Muscle of arm (tissue), 12 donors: Measurements from ENCODE around the gene YWHAG. TPM values are rescaled to one million over a fixed set of nuclear protein-coding genes. Genes with fewer than 3 reads are reported as not detected.
A peak's percentile ranks its signal among the peaks of the same experiment; 100 is the strongest.
"Not testable (repeated sequence)": the region's sequence is repeated elsewhere in the genome, so short reads cannot be mapped to it uniquely, and the experiment has no call there.

ENCODE experiments used
- DNase-seq: peaks from one replicate; pipeline ENCODE4 v3.0.0-alpha.2; 2013
- polyA plus RNA-seq, 12 donors: library from polyadenylated mRNA; unstranded; fragments of 120-200 nt; gene quantifications; one replicate each; pipeline ENCODE4 v1.2.1, GENCODE V29; 2013; ENCODE audit not compliant: insufficient read length in 12 of 12

YWHAG gene
- polyA plus RNA-seq, 12 donors, result 102 to 201 (median 181) TPM

- DNase-seq, result no peak
Observed at GRCh38 chr7:76328389-76328788, 30.4 kb downstream of the YWHAG start.

DNA sequence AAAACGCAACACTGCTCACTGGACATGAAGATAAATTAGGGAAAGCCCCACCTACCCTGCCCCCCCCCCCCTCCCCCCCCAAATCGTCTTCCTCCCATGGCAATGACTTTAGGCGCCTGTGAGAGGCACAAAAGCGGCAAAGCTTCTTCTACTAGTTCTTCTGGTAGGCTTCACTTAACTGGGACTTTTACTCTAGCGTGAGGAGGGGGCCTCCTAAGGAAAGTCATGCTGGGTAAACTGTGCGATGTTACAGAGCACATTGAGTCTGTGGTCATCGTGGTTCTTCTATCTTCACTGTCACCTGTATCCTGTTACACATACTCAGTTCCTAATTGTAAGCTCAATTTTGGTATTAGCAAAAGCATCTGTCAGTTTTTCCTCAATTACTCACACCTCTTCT is 31.2 kb downstream of the YWHAG start:
- no peak for DNase-seq

DNA sequence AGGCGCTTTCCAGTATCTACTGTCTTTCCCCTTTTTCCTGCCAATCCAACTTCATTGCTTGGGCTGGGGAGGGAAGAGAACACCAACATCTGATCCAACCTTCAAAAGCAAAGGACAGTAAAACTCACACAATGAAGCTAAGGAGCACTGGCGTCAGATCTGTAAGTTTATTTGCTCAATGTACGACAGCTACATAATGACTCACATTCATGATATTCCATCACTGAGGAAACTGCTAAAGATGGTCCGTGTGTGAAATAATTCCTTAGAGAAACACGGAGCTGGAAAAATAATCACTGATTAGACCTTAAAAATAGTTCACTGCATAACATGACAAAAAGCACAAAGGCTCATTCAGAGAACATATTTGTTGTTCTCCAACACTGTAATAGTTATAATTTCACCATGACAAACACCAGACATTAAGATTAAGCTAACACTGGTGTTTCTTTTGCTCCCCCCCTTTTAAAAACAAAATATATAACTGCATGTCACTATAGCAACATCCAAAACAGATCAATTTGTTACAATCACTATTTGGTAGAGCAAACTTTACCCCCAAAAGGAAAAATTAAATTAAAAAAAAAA is 32.1 kb downstream of the YWHAG start:
- no peak for DNase-seq

DNA sequence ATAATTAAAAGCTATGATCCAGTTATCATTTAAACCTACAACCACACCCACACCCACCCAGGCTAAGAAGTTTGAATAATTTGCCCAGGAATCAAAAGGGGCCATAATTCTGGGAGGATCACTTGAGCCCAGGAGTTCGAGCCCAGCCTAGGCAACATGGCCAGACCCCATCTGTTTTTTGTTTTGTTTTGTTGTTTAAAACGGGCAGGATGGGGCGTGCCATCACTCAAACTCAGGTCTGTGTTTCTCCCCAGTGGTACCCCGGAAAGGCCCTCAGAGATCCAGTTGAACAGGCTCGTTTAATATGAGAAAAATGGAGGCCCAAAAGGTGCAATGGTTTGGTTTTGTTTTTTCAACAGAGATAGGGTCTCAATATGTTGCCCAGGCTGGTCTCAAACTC is 33.0 kb downstream of the YWHAG start:
- DNase-seq, result no peak

DNA sequence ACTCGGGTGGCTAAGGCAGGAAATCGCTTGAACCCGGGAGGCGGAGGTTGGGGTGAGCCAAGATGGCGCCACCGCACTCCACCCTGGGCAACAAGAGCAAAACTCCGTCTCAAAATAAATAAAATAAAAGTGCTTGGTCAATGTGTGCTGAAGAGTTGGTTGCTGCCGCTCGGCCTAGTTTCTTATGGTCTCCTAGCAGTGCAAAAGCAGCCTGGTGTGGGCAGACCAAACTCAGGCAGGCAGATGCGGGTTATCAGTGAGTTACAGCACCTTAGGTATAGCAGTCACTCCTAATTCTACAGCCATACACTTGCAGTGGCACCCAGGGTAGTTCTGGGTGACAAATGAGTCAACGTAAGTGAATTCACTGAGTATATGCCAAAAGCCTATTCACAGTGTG is 33.7 kb downstream of the YWHAG start:
- DNase-seq, result no peak

DNA sequence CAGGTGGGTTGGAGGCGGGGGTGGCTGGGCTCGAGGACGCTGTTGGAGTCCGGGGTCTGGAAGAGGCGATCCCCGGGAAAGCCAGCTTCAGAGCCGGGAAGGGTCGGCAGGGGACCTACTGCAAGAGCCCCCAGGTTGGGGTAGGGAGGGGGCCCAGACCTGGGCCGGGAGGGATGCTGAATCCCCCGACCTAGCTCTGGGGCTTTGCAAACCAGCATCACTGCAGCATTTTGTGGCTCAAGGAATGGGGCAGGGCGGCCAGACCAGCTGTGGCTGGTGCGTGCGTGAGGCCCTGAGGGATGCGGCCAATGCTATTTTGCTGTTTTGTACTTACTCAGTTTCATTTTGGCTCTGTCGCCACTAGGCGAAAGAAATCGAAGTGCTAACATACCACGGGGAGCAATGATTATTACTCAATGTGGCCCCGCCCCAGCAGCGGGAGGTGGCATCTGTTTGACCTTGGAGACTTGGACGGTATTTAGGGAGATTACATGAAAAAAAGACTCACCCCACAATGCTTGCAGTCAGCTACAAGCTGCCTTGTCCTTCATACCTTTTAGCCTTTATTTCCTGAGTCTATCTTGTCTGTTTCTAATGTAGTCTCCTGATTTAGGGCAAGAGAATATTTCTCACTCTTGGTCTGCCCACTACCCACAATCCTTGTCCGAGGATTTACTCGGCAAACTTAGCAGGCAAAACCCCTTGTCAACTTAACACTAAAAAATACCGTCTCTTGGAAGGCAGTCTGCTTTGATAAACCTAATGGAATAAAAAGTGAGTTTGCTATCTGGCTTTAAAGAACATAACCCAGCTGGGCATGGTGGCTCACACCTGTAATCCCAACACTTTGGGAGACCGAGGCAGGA is 40.1 kb downstream of the YWHAG start:
- DNase-seq, result peak; percentile 71

GRCh38 chr7:76317782-76318487 is 40.9 kb downstream of the YWHAG start:
- DNase-seq, result peak; percentile 98

DNA sequence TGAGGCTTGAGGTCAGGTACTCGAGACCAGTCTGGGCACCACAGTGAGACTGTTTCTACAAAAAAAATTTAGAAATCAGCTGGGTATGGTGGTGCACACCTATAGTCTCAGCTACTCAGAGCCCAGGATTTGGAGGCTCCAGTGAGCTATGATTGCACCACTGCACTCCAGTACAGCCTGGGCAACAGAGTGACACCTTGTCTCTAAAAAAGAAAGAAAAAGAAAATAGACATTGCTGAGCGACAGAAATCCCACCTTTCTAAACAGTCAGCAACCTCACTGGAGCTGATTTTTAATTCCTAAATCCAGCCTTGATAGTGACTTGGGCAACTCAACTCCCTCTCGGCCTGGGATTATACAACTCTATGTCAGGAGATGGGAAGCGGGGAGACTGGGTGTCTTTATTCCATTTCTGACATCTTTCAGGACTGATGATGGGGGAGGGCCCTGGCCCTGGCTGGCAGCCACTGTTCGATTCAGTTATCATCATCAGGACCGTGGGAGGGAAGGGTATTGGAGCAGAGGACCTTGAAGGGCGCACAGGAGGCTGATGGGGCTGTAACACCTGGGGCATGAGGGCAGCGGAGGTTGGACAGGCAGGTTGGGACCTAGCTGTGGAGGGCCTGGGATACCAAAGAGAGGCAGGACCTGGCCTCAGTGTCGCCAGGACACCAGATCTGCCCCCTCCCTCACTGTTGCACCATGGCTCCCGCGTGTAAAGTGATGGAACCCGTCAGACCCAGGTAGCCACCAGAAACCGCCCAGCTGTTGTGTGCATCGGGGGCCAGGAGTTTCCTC is 41.6 kb downstream of the YWHAG start:
- DNase-seq, result no peak

DNA sequence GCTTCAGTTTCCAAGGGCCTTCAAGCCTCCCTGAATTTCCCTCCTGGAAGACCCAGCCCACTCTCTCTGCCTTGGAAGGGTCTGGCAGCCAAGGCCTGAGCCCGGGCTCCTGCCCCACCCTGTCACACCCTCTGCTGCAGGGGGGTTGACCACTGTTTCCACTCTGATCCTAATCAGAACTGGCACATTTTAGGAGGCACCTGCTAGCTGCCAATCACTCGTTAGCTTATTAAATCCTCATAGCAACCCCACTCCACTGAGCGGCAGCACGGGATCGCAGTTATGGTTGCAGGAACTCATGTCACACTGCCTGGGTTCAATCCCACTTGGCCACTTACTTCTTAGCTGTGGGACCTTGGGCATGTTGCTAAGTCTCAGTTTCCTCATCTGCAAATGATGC is 43.4 kb downstream of the YWHAG start:
- no peak for DNase-seq

DNA sequence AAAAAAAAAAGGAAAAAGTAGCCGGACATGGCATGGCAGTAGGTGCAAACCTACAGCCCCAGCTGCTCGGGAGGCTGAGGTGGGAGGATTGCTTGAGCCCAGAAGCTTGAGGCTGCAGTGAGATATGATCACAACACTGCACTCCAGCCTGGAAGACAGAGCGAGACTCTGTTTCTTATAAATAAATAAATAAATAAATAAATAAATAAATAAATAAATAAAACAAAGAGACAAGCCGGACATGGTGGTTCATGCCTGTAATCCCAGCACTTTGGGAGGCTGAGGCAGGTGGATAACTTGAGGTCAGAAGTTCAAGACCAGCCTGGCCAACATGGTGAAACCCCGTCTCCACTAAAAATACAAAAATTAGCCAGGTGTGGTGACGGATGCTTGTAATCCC is 44.1 kb downstream of the YWHAG start:
- not testable (repeated sequence) for DNase-seq

GRCh38 chr7:76314042-76314721 is 44.6 kb downstream of the YWHAG start:
- peak; percentile 94 for DNase-seq

DNA sequence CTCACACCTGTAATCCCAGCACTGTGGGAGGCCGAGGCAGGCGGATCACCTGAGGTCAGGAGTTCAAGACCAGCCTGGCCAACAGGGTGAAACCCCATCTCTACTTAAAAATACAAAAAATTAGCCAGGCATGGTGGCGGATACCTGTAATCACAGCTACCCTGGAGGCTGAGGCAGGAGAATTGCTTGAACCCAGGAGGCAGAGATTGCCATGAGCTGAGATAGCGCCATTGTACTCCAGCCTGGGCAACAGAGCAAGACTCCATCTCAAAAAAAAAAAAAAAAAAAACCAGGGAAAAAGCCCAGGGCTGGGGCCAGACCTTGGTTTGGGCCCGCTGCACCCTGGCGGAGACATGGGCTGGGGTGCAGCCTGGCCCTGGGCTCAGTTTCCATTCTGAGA is 47.0 kb downstream of the YWHAG start:
- DNase-seq, result not testable (repeated sequence)

- peak; percentile 54 for DNase-seq
Observed at GRCh38 chr7:76310102-76310957, 48.5 kb downstream of the YWHAG start.

- DNase-seq, result not testable (repeated sequence)
Observed at GRCh38 chr7:76309341-76310101, 49.3 kb downstream of the YWHAG start.

DNA sequence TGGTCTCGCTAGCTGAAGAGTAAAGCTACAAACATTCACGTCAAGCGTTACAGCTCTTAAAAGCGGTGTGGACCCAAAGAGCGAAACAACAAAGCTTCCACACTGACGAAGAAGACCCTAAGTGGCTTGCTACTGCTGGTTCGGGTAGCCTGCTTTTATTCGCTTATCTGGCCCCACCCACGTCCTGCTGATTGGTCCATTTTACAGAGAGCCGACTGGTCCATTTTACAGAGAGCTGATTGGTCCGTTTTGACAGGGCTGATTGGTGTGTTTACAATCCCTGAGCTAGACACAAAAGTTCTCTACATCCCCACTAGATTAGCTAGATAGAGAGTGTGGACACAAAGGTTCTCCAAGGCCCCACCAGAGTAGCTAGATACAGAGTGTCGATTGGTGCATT is 49.9 kb downstream of the YWHAG start:
- not testable (repeated sequence) for DNase-seq

GRCh38 chr7:76304888-76305375 is 53.9 kb downstream of the YWHAG start:
- DNase-seq, result no peak

- DNase-seq, result peak; percentile 90
Observed at GRCh38 chr7:76303202-76304147, 55.3 kb downstream of the YWHAG start.
